ENCODE data around the gene CD7.

DNA sequence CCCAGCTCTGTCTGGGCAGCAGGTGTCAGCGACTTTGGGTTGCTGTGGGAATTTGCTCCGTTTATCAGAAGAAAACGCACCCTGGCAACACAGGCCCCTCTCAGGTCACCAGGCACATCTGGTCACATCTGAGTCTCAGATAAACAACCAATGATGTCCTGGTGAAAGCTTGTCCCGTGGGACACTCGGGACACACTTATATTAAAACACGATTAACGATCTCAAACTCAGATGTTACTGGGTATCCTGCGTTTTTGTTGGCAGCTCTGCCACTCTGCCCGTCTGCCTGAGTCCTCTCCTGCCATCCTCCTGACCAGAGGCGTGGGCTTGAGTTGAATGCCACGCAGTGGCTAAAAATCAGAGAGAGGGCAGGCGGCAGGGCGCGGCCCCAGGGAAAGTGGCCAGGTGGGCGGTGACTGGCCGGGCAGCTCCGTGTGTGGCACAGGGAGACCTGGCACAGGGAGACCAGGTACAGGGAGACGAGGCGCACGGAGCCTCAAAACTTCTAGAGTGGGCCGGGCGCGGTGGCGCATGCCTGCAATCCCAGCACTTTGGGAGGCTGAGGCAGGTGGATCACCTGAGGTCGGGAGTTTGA is 14.0 kb upstream of the CD7 start:
- TF ChIP-seq, protein P1, sequence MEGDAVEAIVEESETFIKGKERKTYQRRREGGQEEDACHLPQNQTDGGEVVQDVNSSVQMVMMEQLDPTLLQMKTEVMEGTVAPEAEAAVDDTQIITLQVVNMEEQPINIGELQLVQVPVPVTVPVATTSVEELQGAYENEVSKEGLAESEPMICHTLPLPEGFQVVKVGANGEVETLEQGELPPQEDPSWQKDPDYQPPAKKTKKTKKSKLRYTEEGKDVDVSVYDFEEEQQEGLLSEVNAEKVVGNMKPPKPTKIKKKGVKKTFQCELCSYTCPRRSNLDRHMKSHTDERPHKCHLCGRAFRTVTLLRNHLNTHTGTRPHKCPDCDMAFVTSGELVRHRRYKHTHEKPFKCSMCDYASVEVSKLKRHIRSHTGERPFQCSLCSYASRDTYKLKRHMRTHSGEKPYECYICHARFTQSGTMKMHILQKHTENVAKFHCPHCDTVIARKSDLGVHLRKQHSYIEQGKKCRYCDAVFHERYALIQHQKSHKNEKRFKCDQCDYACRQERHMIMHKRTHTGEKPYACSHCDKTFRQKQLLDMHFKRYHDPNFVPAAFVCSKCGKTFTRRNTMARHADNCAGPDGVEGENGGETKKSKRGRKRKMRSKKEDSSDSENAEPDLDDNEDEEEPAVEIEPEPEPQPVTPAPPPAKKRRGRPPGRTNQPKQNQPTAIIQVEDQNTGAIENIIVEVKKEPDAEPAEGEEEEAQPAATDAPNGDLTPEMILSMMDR (IDR thresholded peaks at IDR 0.05): no peak
- no peak for TF ChIP-seq EZH2 (IDR thresholded peaks at IDR 0.05; ENCODE audit: borderline replicate concordance, insufficient read depth, low read depth, low read length, poor library complexity, severe bottlenecking)
